Fibroblast of the aortic adventitia (primary cell): ENCODE data around the gene PITPNM3. TPM values are rescaled to one million over a fixed set of nuclear protein-coding genes. Genes with fewer than 3 reads are reported as not detected.

Source experiments
- DNase-seq: peaks from one replicate; pipeline ENCODE4 v3.0.0-alpha.2; 2010; ENCODE audit warnings: low read depth
- H3K4me3 ChIP-seq: 2 replicates; pipeline ENCODE4 v1.5.1; 2011; ENCODE audit warnings: low read depth, mild to moderate bottlenecking, control low read depth, low read length, moderate library complexity
- total RNA-seq: library from RNA; depleted of rRNA; stranded (reverse); fragments of >200 nt; gene quantifications from 2 replicates; pipeline ENCODE4 v1.2.3, GENCODE V29; 2012; ENCODE audit warnings: low replicate concordance
- TF ChIP-seq, protein P1 (sequence below): IDR thresholded peaks from 2 replicates; pipeline ENCODE4 v1.5.1; 2011; ENCODE audit warnings: mild to moderate bottlenecking, low read length, control low read depth, inconsistent platforms; ENCODE audit not compliant: insufficient read depth

PITPNM3 gene
- total RNA-seq, 1 donor: 1.3 TPM

DNA sequence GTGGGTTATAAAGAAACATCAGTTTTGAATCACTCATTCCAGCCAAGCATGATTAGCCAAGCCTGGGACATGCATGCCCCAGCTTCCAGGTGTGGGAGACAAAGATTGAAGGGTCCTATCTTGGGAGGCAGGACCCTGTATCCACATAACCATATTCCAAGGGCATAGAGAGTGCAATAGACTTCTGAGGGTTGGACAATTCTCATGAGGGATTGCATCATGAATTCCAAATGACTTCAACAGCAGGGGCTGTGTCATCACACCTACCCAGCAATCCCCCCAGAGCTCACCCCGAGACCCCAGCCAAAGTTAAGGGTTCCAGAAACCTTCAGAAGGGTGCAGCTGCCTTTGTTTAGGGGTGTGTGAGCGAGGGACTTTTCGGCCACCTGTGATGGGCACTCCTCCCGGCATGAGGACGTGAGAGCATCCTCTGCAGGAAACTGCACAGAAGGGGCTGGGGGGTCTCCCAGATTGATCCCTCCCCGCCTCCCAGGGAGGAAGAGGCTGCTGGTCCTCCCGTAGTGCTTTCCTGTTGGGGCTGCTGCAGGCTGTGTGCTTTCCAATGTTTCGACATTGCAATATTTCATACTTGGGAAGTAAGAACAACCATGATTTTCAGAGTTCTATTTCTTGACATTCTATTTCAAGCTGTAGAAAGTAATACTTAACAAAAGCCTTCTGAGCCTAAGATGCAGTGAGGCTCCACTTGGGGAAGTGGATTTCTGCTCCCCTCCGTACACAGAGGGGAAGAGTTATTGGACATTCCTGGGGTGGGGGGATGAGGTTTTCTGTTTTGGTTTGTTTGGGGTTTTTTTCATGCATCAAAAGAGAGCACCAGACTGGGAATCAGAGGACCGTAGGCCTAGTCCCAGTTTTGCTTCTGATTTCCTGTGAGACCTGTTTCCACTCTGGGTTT is 13.3 kb upstream of the PITPNM3 start:
- no peak overlapping the region for H3K4me3 ChIP-seq
- TF ChIP-seq, protein P1, sequence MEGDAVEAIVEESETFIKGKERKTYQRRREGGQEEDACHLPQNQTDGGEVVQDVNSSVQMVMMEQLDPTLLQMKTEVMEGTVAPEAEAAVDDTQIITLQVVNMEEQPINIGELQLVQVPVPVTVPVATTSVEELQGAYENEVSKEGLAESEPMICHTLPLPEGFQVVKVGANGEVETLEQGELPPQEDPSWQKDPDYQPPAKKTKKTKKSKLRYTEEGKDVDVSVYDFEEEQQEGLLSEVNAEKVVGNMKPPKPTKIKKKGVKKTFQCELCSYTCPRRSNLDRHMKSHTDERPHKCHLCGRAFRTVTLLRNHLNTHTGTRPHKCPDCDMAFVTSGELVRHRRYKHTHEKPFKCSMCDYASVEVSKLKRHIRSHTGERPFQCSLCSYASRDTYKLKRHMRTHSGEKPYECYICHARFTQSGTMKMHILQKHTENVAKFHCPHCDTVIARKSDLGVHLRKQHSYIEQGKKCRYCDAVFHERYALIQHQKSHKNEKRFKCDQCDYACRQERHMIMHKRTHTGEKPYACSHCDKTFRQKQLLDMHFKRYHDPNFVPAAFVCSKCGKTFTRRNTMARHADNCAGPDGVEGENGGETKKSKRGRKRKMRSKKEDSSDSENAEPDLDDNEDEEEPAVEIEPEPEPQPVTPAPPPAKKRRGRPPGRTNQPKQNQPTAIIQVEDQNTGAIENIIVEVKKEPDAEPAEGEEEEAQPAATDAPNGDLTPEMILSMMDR: no peak
- DNase-seq: no peak

DNA sequence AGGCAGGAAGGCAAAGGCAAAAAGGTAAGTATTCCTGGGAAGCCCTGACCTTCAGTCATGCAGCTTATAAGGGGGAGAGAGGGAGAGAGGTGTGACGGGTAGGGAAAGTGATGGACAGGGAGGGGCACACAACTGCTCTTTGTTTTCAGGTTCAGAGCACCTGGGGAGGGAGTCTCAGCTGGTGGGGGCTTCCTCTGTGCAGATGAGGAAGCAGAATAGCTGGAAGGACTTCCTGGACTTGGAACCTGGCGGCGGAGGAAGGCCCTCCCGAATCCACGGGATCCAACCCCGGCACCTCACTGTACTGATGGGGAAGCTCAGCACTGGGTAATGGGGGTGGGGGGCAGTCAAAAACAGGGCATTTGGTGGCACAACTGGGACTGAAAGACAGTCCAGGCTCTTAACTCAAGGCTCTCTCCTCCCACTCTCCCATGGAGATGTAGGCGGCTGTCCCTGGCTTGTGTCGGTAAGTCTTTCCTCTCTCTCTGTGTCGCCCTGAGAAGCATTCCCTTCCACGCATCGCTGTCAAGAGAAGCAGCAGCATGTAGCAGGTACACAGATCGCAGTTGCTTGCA is 11.9 kb upstream of the PITPNM3 start:
- TF ChIP-seq, protein P1: no peak
- DNase-seq: no peak
- H3K4me3 ChIP-seq: no peak overlapping the region

DNA sequence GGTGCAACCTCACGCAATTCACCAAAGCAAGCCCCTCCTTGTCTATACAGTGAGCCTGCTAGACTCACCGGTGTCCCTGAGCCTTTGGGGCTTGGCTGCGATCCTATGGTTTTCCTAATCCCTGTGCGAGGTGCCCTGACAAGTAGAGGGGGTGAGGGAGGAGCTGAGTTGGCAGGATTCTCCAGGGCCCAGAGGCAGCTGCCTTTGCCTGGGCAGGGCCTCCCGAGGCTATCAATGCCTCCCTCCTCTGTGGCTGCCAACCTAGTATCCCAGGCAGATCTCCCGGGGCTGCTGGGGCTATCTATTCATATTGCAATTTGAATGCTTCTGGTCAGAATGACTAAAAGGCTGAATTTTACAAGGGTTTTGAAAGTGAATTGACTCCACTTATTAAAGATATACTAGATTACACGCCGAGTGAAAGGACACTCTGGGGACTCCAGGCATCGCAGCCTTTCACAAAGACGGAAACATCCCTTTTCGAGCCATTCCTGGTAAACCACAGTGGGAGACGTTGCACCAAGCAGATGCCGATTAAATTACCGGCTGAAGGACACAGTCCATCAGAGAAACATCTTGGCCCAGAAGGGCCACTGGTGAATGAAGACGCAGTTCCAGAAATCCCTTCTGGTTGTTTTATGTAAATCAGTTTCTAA is 11.3 kb upstream of the PITPNM3 start:
- TF ChIP-seq, protein P1: no peak
- DNase-seq: peak; percentile 60
- no peak overlapping the region for H3K4me3 ChIP-seq

DNA sequence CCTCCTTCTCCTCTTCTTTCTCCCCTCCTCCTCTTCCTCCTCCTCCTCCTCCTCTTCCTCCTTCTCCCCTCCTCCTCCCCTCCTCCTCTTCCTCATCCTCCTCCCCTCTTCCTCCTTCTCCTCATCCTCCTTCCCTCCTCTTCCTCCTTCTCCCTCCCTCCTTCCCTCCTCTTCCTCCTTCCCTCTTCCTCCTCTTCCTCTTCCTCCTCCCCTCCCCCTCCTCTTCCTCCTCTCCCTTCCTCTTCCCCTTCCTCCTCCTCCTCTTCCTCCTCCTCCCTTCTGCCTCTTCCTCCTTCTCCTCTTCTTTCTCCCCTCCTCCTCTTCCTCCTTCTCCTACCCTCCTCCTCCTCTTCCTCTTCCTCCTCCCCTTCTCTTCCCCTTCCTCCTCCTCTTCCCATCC is 5.1 kb upstream of the PITPNM3 start:
- no peak for DNase-seq
- no peak overlapping the region for H3K4me3 ChIP-seq
- TF ChIP-seq, protein P1: no peak

DNA sequence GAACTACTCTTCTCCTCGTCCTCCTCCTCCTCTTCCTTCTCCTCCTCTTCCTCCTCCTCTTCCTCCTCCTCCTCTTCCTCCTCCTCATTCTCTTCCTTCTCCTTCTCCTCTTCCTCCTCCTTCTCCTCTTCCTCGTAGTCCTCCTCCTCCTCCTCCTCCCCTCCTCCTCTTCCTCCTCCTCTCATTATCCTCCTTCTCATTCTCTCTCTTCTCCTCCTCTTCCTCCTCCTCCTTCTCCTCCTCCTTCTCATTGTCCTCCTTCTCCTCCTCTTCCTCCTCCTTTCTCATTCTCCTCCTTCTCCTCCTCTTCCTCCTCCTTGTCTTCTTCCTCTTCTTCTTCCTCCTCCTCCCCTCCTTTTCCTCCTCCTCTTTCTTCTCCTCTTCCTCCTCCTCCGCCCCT is 4.1 kb upstream of the PITPNM3 start:
- TF ChIP-seq, protein P1: no peak
- H3K4me3 ChIP-seq: no peak overlapping the region
- no peak for DNase-seq

DNA sequence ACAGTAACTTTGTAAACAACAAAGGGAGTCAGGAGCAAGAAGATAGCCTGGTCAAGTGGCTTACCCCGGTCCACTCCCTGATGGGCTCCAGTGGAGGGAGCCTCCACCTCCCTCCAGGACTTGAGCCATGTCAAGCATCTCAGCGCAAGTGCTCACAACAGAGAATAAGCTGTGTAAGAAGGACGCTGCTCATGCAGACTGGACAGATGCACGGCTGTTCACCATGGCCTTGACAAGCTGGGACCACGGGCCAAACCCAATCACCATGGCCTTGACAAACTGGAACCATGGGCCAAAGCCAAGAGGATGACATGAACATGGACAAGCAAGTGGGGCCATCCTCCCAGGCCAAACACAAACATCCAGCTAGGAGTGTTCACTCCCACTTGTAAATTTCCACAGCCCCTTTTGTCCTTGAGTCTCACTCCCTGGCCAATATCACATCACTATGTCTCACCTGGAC is 3.4 kb upstream of the PITPNM3 start:
- H3K4me3 ChIP-seq: no peak overlapping the region
- TF ChIP-seq, protein P1: no peak
- DNase-seq: no peak
